T-helper 1 cell treated with Interleukin-12 subunit alpha and Interleukin-12 subunit beta and Interleukin-4 antibody, amounts not matched to agents 30 μg/mL and 1 μg/mL, for 36 hours (primary cell): ENCODE data around the gene N4BP2L2.
"Not testable (repeated sequence)": the region's sequence is repeated elsewhere in the genome, so short reads cannot be mapped to it uniquely, and the experiment has no call there.

Experiments
- H3K27ac Mint-ChIP-seq: one replicate; pipeline ENCODE4 v1.8.0; 2021; ENCODE audit warnings: mild to moderate bottlenecking, mixed read lengths
- H3K27me3 Mint-ChIP-seq: one replicate; pipeline ENCODE4 v1.8.0; 2021; ENCODE audit warnings: low read depth, mixed read lengths
- H3K36me3 Mint-ChIP-seq: one replicate; pipeline ENCODE4 v1.8.0; 2021; ENCODE audit warnings: low read depth, mixed read lengths
- H3K4me1 Mint-ChIP-seq: one replicate; pipeline ENCODE4 v1.8.0; 2021; ENCODE audit warnings: low read depth, mixed read lengths
- H3K4me3 Mint-ChIP-seq: one replicate; pipeline ENCODE4 v1.8.0; 2021; ENCODE audit warnings: mild to moderate bottlenecking, moderate library complexity, mixed read lengths
- H3K9me3 Mint-ChIP-seq: one replicate; pipeline ENCODE4 v1.8.0; 2021; ENCODE audit warnings: mixed read lengths

Gene N4BP2L2

GRCh38 chr13:32538621-32539246, at the start of gene N4BP2L2:
TSS of gene N4BP2L2 (minus strand) at chr13:32538795. CDS start at chr13:32537027, 1,768 bp downstream.
- no peaks in the 10 kb centered on the region for H3K27me3 Mint-ChIP-seq
- peaks cover 32% of the 10 kb centered on the region for H3K36me3 Mint-ChIP-seq
- H3K9me3 Mint-ChIP-seq: no peaks in the 10 kb centered on the region
- peaks cover 33% of the 10 kb centered on the region for H3K4me1 Mint-ChIP-seq
- H3K27ac Mint-ChIP-seq: peak within 1 kb of the TSS; percentile 99
- H3K4me3 Mint-ChIP-seq: peak within 1 kb of the TSS; percentile 96

- Mint-ChIP-seq H3K4me1 (peaks cover 39% of the 10 kb centered on the region), H3K27me3 (peaks cover 20% of the 10 kb centered on the region), H3K27ac (peak overlapping the region; percentile 89), H3K9me3 (no peaks in the 10 kb centered on the region), H3K4me3 (peak overlapping the region; percentile 93), H3K36me3 (no peaks in the 10 kb centered on the region)
Measured at GRCh38 chr13:32587811-32588170, 49.2 kb upstream of the N4BP2L2 start.

GRCh38 chr13:32587011-32587810, 48.6 kb upstream of the N4BP2L2 start:
- Mint-ChIP-seq H3K4me1 (peaks cover 37% of the 10 kb centered on the region), H3K9me3 (no peaks in the 10 kb centered on the region), H3K27ac (peak overlapping the region; percentile 89), H3K36me3 (no peaks in the 10 kb centered on the region), H3K4me3 (peak overlapping the region; percentile 93), H3K27me3 (peaks cover 22% of the 10 kb centered on the region)

- Mint-ChIP-seq H3K27ac (peak within 1 kb of the TSS; percentile 89), H3K27me3 (peaks cover 24% of the 10 kb centered on the region), H3K9me3 (no peaks in the 10 kb centered on the region), H3K36me3 (no peaks in the 10 kb centered on the region), H3K4me3 (peak within 1 kb of the TSS; percentile 93), H3K4me1 (peaks cover 33% of the 10 kb centered on the region)
Measured at GRCh38 chr13:32586080-32586900, 47.7 kb upstream of the N4BP2L2 start, which contains the start of gene PDS5B. TSS of gene PDS5B (plus strand) at chr13:32586452. CDS start at chr13:32648773, 62,321 bp downstream.

- Mint-ChIP-seq H3K27me3 (peaks cover 24% of the 10 kb centered on the region), H3K9me3 (no peaks in the 10 kb centered on the region), H3K36me3 (no peaks in the 10 kb centered on the region), H3K27ac (peak overlapping the region; percentile 84), H3K4me3 (peak overlapping the region; percentile 84), H3K4me1 (peaks cover 32% of the 10 kb centered on the region)
Measured at GRCh38 chr13:32585550-32586079, 47.0 kb upstream of the N4BP2L2 start.

- Mint-ChIP-seq H3K36me3 (no peaks in the 10 kb centered on the region), H3K27me3 (peaks cover 27% of the 10 kb centered on the region), H3K9me3 (peaks cover 9% of the 10 kb centered on the region), H3K4me1 (peaks cover 13% of the 10 kb centered on the region), H3K4me3 (no peak overlapping the region), H3K27ac (no peak overlapping the region)
Measured at GRCh38 chr13:32582991-32583390, 44.4 kb upstream of the N4BP2L2 start.

GRCh38 chr13:32582281-32582680, 43.7 kb upstream of the N4BP2L2 start:
- peaks cover 27% of the 10 kb centered on the region for H3K27me3 Mint-ChIP-seq
- peaks cover 8% of the 10 kb centered on the region for H3K4me1 Mint-ChIP-seq
- H3K9me3 Mint-ChIP-seq: peaks cover 16% of the 10 kb centered on the region
- H3K27ac Mint-ChIP-seq: no peak overlapping the region
- peaks cover 2% of the 10 kb centered on the region for H3K36me3 Mint-ChIP-seq
- no peak overlapping the region for H3K4me3 Mint-ChIP-seq

GRCh38 chr13:32581177-32581786, 42.7 kb upstream of the N4BP2L2 start:
- Mint-ChIP-seq H3K4me1 (peaks cover 8% of the 10 kb centered on the region), H3K4me3 (no peak overlapping the region), H3K27ac (no peak overlapping the region), H3K27me3 (peaks cover 27% of the 10 kb centered on the region), H3K36me3 (peaks cover 6% of the 10 kb centered on the region), H3K9me3 (peaks cover 23% of the 10 kb centered on the region)

- Mint-ChIP-seq H3K27ac (no peak overlapping the region), H3K36me3 (peaks cover 6% of the 10 kb centered on the region), H3K9me3 (peaks cover 23% of the 10 kb centered on the region), H3K4me3 (no peak overlapping the region), H3K27me3 (peaks cover 3% of the 10 kb centered on the region), H3K4me1 (no peaks in the 10 kb centered on the region)
Measured at GRCh38 chr13:32577032-32577431, 38.4 kb upstream of the N4BP2L2 start.

GRCh38 chr13:32575687-32576086, 37.1 kb upstream of the N4BP2L2 start:
- H3K36me3 Mint-ChIP-seq, H3K27ac Mint-ChIP-seq, H3K27me3 Mint-ChIP-seq, H3K4me1 Mint-ChIP-seq, H3K4me3 Mint-ChIP-seq: not testable (repeated sequence)
- H3K9me3 Mint-ChIP-seq: peaks cover 23% of the 10 kb centered on the region

GRCh38 chr13:32560842-32561241, 22.2 kb upstream of the N4BP2L2 start:
- H3K4me3 Mint-ChIP-seq, H3K4me1 Mint-ChIP-seq, H3K27me3 Mint-ChIP-seq, H3K27ac Mint-ChIP-seq, H3K36me3 Mint-ChIP-seq: not testable (repeated sequence)
- H3K9me3 Mint-ChIP-seq: peaks cover 17% of the 10 kb centered on the region

GRCh38 chr13:32555613-32556012, 17.0 kb upstream of the N4BP2L2 start:
- Mint-ChIP-seq H3K4me3 (no peak overlapping the region), H3K36me3 (no peaks in the 10 kb centered on the region), H3K9me3 (peaks cover 3% of the 10 kb centered on the region), H3K27me3 (peaks cover 5% of the 10 kb centered on the region), H3K27ac (no peak overlapping the region), H3K4me1 (no peaks in the 10 kb centered on the region)

GRCh38 chr13:32553720-32554119, 15.1 kb upstream of the N4BP2L2 start:
- H3K9me3 Mint-ChIP-seq: no peaks in the 10 kb centered on the region
- no peaks in the 10 kb centered on the region for H3K36me3 Mint-ChIP-seq
- no peak overlapping the region for H3K4me3 Mint-ChIP-seq
- no peak overlapping the region for H3K27ac Mint-ChIP-seq
- H3K4me1 Mint-ChIP-seq: no peaks in the 10 kb centered on the region
- peaks cover 5% of the 10 kb centered on the region for H3K27me3 Mint-ChIP-seq

- Mint-ChIP-seq H3K27ac (no peak overlapping the region), H3K9me3 (no peaks in the 10 kb centered on the region), H3K27me3 (no peaks in the 10 kb centered on the region), H3K36me3 (no peaks in the 10 kb centered on the region), H3K4me1 (no peaks in the 10 kb centered on the region), H3K4me3 (no peak overlapping the region)
Measured at GRCh38 chr13:32549788-32550187, 11.2 kb upstream of the N4BP2L2 start.
